ENCODE measurements around the gene PCSK9.

PCSK9 gene

DNA sequence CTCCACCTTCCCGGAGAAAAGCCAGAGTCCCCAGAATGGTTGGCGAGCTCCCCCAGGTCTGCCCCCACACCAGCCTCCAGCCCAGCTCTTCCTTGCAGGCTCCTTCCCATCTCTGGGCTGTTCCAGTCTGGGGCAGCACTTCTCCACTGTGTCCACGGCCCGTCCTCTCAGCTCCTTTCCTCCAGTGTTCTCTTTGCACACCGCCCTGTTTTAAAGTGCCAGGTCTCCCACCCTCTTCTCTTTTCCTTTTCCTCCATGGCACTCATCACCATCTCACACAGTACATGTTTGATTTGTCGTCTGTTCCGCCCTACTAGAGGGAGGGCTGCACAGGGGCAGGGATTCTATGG, 6.1 kb upstream of the PCSK9 start:
- no peak overlapping the region for H3K27ac ChIP-seq
- TF ChIP-seq, protein P1, sequence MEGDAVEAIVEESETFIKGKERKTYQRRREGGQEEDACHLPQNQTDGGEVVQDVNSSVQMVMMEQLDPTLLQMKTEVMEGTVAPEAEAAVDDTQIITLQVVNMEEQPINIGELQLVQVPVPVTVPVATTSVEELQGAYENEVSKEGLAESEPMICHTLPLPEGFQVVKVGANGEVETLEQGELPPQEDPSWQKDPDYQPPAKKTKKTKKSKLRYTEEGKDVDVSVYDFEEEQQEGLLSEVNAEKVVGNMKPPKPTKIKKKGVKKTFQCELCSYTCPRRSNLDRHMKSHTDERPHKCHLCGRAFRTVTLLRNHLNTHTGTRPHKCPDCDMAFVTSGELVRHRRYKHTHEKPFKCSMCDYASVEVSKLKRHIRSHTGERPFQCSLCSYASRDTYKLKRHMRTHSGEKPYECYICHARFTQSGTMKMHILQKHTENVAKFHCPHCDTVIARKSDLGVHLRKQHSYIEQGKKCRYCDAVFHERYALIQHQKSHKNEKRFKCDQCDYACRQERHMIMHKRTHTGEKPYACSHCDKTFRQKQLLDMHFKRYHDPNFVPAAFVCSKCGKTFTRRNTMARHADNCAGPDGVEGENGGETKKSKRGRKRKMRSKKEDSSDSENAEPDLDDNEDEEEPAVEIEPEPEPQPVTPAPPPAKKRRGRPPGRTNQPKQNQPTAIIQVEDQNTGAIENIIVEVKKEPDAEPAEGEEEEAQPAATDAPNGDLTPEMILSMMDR (conservative IDR thresholded peaks at IDR 0.05) = no peak

DNA sequence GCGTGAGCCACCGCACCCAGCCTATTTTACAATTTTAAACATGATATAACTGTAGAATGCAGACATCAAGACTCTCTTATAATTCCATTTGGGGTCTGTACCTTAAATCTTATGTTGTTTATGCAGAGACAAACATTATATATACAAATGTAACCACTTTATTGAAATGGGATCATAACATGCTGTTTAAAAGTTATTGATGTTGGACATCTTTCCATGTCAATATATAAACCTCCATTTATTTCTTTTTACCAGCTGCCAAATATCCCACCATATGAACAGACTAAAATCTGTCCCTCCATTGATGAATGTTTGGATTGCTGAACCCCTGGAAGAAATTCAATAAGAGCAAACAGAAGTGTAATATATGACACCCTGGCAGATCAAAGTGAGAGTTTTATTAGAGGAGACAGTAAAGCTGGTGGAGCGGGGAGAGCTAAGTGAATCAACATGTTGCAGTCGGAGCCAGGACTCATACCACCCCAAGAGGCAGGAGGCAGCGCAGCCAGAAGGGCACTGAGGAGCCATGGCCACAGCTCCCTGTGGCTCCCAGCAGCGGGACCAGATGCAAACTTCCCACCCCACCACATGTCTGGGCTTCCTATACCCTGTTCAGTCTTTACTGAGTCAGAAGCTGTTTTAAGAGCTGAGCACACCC, 4.7 kb upstream of the PCSK9 start:
- TF ChIP-seq, protein P1 (conservative IDR thresholded peaks at IDR 0.05) = no peak

DNA sequence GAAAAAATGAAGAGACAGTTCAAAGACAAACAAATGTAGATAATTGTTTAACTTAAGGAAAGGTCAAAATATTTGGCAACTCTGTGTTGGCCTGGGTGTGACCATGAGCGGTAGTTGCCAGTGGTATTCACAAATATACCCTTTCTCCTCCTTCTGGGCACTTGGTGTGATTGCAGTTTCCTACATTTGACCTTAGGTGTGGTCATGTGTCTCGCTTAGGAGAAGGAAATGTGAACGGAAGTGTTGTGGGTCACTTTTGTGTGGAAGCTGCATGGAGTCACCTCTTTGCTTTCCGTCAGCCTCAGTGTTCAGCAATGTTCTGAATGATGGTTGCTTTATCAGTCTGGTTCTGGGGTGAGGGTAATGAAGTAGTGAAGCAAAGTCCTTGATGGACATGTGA, 3.4 kb upstream of the PCSK9 start:
- no peak overlapping the region for H3K27ac ChIP-seq
- TF ChIP-seq, protein P1 (conservative IDR thresholded peaks at IDR 0.05) = no peak

More for the DNA sequence above, 4.7 kb upstream of the PCSK9 start:
- no peak overlapping the region for H3K27ac ChIP-seq

DNA sequence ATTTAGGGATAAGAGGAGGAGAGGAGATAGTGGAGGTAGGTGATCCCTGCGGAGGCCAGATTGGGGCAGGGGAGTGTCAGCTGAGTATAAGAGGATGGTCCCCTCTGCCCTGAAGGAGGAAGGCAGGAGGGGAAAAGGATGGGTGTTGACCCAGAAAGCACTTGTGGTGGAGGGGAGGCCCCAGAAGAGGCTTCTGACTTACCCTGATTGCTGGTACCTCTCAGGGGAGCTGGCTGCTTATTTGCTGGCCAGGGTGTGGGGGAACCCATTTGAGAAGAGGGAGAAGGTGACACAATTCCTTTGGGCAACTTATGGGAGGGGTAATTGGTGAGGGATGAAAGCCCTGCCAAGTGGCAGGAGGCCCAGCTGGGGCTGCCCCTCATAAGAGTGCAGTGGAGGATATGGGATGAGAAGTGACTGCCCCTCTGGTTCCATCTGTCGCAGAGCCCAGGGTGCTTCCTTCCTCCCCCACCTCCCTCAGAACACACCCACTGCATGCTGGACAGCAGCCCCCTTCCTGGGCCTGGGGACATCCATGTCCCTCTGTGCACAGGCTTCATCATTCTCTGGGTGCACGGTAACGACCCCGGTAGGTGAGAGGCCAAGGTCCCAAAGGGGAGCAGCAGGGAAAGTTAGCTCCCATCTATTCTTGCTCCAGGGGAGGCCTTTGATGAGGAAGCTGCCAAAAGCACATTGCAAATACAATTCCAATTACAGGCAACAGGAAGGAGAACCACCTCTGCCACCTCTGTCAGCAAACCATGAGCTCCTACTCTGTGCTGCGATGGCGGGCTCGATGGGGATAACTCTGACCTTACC, 1.4 kb upstream of the PCSK9 start:
- TF ChIP-seq, protein P1 (conservative IDR thresholded peaks at IDR 0.05) = no peak
- no peak overlapping the region for H3K27ac ChIP-seq

DNA sequence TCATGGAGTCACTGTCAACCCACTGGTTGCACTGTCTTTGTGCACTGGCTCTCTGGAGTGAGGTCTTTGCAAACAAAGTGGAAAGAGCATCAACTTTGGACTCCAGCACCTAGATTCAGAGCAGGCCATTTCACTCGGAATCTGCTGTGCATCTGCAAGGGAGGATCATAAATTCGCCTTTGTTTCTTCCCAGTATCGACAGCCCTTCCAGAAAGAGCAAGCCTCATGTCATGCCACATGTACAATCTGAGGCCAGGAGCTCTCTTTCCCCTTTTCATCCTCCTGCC, 853 bp upstream of the PCSK9 start:
- H3K27ac ChIP-seq = no peak overlapping the region
- TF ChIP-seq, protein P1 (conservative IDR thresholded peaks at IDR 0.05) = no peak

DNA sequence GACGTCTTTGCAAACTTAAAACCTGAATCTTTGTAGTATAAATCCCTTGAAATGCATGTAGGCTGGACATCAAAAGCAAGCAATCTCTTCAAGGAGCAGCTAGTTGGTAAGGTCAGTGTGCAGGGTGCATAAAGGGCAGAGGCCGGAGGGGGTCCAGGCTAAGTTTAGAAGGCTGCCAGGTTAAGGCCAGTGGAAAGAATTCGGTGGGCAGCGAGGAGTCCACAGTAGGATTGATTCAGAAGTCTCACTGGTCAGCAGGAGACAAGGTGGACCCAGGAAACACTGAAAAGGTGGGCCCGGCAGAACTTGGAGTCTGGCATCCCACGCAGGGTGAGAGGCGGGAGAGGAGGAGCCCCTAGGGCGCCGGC, 390 bp upstream of the PCSK9 start:
- no peak overlapping the region for H3K27ac ChIP-seq
- TF ChIP-seq, protein P1 (conservative IDR thresholded peaks at IDR 0.05) = no peak

DNA sequence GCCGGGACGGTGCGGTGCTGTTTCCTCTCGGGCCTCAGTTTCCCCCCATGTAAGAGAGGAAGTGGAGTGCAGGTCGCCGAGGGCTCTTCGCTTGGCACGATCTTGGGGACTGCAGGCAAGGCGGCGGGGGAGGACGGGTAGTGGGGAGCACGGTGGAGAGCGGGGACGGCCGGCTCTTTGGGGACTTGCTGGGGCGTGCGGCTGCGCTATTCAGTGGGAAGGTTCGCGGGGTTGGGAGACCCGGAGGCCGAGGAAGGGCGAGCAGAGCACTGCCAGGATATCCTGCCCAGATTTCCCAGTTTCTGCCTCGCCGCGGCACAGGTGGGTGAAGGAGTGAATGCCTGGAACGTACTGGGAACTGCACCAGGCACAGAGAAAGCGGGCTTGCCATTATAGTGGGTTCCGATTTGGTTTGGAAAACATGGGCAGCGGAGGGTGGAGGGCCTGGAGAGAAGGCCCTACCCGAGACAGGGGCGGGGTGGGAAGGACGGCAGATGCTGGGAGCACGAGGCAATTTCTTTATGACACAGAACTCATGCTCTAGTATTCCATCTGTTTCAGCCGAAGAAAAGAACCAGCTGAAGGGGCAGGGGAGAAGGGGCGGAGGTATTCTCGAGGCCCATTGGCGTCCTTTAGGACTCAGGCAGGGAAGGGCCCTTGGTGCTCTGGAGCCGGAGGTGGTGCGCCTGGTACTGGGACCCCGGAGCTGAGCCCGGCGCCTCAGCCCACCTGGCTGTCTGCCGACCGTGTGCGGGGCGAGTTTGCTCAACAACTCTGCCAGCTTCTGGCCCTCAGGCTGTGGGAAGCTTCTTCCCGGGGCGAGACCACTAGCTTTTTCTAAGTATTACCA, 960 bp downstream of the PCSK9 start:
- H3K27ac ChIP-seq = no peak overlapping the region
- TF ChIP-seq, protein P1 (conservative IDR thresholded peaks at IDR 0.05) = no peak
